Astrocyte of the hippocampus (primary cell): ENCODE results near the gene MFN1.
A peak's percentile ranks its signal among the peaks of the same experiment; 100 is the strongest.

ENCODE experiments used
- DNase-seq: peaks from one replicate; pipeline ENCODE4 v3.0.0; 2011; ENCODE audit warnings: low read depth, low spot score

Gene MFN1

DNA sequence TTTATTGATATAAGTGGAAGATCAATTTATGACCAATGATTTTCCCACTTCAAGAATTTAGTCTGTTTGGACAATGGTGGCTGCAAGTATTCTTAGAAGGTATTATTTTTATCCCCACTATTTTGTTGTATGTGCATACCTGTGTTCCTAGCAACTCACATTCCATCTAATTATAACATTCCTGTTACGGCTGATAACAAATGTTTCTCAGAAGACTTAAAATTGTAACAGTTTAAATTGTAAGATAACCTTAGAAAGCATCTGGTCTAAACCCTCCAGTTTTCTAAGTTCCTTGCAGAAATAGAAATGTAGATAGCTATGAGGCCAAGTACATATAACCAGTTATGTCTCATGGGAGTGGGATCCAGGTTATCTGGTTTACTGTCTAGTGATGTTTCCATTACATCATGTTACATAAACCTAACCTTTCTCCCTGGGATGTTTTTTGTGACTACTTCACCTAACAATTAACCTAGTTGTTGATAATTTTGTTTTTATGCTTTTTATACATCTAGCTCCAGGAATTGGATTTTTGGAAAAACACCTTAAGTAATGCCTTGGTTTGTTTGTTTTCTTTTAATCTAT is 11.1 kb upstream of the MFN1 start:
- DNase-seq = peak; percentile 42

DNA sequence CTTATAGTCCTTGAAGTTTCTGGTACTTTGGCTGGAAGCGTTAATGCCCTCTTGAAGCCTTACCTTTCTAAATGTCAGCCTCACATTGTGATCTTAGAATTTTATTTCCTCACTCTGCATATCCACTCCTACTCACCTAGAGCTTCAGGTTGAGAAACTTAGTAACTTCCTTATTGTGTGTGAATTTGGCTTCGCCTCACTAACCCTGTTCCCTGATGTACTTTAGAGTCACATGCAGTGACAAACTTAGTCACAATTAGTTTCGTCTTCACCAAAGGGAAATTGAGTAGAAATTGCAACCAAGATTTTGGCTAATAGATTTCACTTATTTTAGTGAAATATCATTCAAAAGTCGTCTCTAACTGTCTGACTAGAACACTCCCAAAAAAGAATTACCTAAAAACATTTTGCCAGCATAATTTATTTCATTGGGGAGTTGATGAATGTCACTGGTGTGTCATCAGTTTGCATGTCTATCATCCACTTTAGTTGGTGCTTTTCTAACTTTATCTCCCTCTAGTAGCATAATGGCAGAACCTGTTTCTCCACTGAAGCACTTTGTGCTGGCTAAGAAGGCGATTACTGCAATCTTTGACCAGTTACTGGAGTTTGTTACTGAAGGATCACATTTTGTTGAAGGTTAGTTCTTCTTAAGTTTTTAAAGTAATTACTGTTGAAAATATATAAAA is 960 bp downstream of the MFN1 start:
- peak; percentile 7 for DNase-seq

DNA sequence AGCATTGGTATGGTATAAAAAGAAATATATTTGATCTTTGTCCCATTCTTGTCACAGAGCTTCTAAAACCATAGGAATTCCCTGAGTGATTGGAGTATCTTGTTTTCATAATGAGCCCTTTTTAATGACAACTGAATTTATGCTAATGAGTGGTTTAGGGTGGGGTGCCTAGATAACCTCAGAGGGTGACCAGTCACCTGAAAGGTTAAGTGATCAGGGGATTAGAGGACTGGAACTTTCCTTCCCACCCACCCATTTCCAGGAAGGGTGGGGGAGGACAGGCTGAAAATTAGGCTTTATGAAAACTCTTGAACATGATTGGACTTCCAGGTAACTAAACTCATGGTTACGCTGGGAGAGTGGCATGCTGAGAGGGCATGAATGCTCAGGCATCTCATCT is 8.5 kb downstream of the MFN1 start:
- no peak for DNase-seq

DNA sequence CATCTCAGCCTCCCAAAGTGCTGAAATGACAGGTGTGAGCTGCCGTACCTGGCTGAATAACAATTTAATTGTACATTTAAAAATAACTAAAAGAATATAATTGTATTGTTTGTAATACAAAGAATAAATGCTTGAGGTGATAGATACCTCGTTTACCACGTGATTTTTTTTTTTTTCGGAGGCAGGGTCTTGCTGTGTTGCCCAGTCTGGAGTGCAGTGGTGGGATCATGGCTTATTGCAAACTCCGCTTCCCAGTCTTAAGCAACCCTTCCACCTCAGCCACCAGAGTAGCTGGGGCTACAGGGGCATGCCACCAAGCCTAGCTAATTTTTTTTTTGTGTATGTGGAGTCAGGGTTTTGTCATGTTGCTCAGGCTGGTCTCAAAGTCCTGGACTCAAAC is 15.8 kb downstream of the MFN1 start:
- no peak for DNase-seq

GRCh38 chr3:179369621-179370020 is 22.1 kb downstream of the MFN1 start:
- no peak for DNase-seq

- DNase-seq = no peak
Measured at GRCh38 chr3:179373938-179374337, 26.4 kb downstream of the MFN1 start.

GRCh38 chr3:179375091-179375999 is 27.8 kb downstream of the MFN1 start:
- DNase-seq = no peak

GRCh38 chr3:179376474-179376873 is 29.0 kb downstream of the MFN1 start:
- DNase-seq = no peak

- no peak for DNase-seq
Measured at GRCh38 chr3:179391906-179392305, 44.4 kb downstream of the MFN1 start.

- peak; percentile 28 for DNase-seq
Measured at GRCh38 chr3:179398574-179399231, 51.2 kb downstream of the MFN1 start.

GRCh38 chr3:179401561-179401960 is 54.1 kb downstream of the MFN1 start:
- peak; percentile 84 for DNase-seq

- DNase-seq = no peak
Measured at GRCh38 chr3:179402963-179403362, 55.5 kb downstream of the MFN1 start.

DNA sequence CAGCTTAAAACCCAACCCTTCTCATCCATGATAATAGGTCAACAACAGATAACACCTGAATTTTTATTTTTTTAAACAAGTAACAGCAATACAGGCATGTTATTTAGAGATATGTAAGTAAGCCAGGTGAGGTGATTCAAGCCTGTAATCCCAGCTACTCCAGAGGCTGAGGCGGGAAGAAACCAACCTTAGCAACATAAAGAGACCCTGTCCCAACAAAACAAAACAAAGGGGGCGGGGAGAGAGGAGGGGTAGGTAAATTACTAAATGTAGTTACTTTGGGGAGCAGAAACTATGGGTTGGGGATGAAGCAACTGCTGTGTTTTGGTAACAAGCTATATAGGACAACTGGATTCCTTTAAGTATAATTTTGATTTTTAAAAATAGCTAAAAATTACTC is 56.8 kb downstream of the MFN1 start:
- DNase-seq = no peak

DNA sequence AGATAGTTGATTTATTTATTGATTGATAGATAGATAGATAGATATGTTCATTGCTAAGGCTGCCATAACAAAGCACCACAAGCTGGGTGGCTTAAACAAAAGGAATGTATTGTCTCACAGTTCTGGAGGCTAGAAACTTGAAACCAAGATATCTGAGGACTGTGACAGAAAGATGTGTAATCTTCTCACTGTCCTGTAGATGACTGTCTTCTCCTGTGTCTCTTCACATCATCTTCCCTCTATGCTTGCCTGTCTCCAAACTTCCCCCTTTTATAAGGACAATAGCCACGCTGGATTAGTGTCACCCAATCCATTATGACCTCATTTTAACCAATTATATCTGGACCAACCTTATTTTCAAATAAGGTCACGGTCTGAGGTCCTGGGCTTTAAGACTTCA is 62.8 kb downstream of the MFN1 start:
- DNase-seq = no peak

DNA sequence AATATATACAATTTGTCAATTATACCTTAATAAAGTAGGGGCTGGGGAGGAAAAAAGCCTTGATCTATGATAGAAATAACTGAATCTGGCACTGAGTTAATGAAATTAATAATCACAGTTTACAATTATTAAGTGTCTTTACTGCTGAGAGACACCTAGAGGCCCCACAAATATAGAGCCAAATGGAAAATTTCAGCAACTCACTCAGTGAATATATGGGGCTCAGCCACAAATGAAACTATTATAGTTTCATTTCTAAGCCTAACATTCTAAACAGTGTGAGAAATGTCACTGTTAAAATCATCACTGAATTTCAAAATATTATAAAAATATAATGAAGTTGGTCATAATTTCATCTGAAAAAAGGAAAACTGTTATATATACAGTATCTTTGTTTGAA is 63.5 kb downstream of the MFN1 start:
- no peak for DNase-seq

GRCh38 chr3:179414804-179415203 is 67.3 kb downstream of the MFN1 start:
- no peak for DNase-seq

GRCh38 chr3:179415377-179415776 is 67.9 kb downstream of the MFN1 start:
- no peak for DNase-seq

- DNase-seq = no peak
Measured at GRCh38 chr3:179416681-179417080, 69.2 kb downstream of the MFN1 start.

DNA sequence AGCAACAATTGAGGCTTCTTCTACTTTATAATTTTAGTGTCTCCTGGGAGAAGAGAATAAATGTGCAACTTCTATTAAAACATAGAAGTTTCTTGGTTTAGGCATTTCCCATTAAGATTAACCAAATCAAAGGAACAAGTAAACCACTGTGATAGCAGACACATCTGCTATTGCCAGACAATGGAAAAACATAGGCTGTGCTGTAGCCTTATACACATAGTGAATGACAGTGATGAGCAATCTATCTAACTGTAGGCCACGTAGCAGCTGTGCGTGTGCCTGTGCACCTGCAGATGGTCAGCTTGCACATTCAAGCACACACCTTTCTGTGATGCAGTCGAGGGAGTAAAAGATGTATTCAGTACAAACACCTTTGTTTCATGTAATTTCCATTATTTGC is 71.1 kb downstream of the MFN1 start:
- no peak for DNase-seq

GRCh38 chr3:179421500-179421899 is 74.0 kb downstream of the MFN1 start:
- DNase-seq = peak; percentile 59

GRCh38 chr3:179425075-179425474 is 77.6 kb downstream of the MFN1 start:
- DNase-seq = no peak

GRCh38 chr3:179428876-179429548 is 81.5 kb downstream of the MFN1 start:
- no peak for DNase-seq
